ENCODE data around the gene SND1.

GRCh38 chr7:128054511-128054910, 402.5 kb downstream of the SND1 start:
- TF ChIP-seq CTCF (IDR thresholded peaks at IDR 0.05; ENCODE audit: low read length) (no peak), EZH2 (IDR thresholded peaks at IDR 0.05; ENCODE audit: borderline replicate concordance, low read length) (no peak)

Data from OCI-LY1 (cell line).